ENCODE data around the gene EPHA5.

DNA sequence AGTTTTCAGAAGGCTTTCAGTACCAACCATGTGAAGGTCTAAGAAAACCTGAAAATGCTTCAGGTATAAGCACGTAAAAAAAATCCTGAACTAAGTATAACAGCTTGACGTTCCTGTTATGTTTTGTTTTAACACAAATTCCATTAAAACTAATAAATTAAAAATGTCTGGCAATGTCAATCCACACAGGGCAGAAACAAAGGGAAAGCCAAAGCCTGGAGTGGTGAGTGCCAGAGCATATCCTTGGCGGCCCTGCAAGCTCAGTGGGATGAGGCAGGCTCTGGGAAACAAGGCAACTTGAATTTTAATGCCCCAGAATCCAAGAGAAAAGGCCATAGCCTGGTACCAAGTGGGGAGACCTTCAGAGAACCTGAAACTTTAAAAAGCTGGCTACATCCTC, 78.2 kb downstream of the EPHA5 start:
- TF ChIP-seq POLR2A (IDR thresholded peaks at IDR 0.05; ENCODE audit: low read length): no peak
- TF ChIP-seq GATA1 (IDR thresholded peaks at IDR 0.05; ENCODE audit: low read depth, low read length): no peak
